GM12891 (cell line): Measurements from ENCODE around the gene ACSS3.

Experiments
- POLR2A ChIP-seq: IDR thresholded peaks from 2 replicates; pipeline ENCODE4 v1.6.1; 2011; ENCODE audit warnings: low read depth, low read length, control low read depth
- POLR2AphosphoS5 ChIP-seq: IDR thresholded peaks from 2 replicates; pipeline ENCODE4 v1.6.1; 2011; ENCODE audit warnings: low read depth, low read length, control low read depth

- TF ChIP-seq POLR2A (no peak), POLR2AphosphoS5 (no peak)
Measured at GRCh38 chr12:81205416-81205815, 127.5 kb downstream of the ACSS3 start.
